Thyroid gland (tissue), 4 donors: ENCODE data around the gene CDH23. TPM values are rescaled to one million over a fixed set of nuclear protein-coding genes. Genes with fewer than 3 reads are reported as not detected.
A peak's percentile ranks its signal among the peaks of the same experiment; 100 is the strongest.

ENCODE experiments used
- DNase-seq, 2 donors: peaks; one replicate each; pipeline ENCODE4 v3.0.0-alpha.2; 2019
- H3K27ac ChIP-seq, 3 donors: fragments of 200-600 bp; sonication (generic); 1 replicate in 2 of 3; 2 replicates in 1 of 3; pipeline ENCODE4 v1.5.1; 2016 to 2019; ENCODE audit warnings: mild to moderate bottlenecking in 1 of 3, moderate library complexity in 1 of 3
- H3K27me3 ChIP-seq: fragments of 200-600 bp; sonication (generic); one replicate; pipeline ENCODE4 v1.5.1; 2019
- H3K36me3 ChIP-seq, 2 donors: fragments of 200-600 bp; sonication (generic); one replicate each; pipeline ENCODE4 v1.5.1; 2016 to 2019
- H3K4me1 ChIP-seq, 2 donors: fragments of 200-600 bp; sonication (generic); one replicate each; pipeline ENCODE4 v1.5.1; 2017 to 2019
- H3K4me3 ChIP-seq, 3 donors: fragments of 200-600 bp; sonication (generic); replicated peaks in 1 of 3; 1 replicate in 2 of 3; 2 replicates in 1 of 3; pipeline ENCODE4 v1.5.1; 2016; ENCODE audit warnings: mild to moderate bottlenecking in 1 of 3
- H3K9me3 ChIP-seq: fragments of 200-600 bp; sonication (generic); one replicate; pipeline ENCODE4 v1.5.1; 2017
- POLR2A ChIP-seq, 2 donors: fragments of 450-650 bp; IDR thresholded peaks; one replicate each; pipeline ENCODE4 v1.6.1; 2017; ENCODE audit warnings: antibody characterized with exemption in 2 of 2, mild to moderate bottlenecking in 2 of 2, moderate library complexity in 1 of 2
- WGBS, 2 donors: methylation state at CpG; one replicate each; pipeline ENCODE4 v1.1.5; 2017; 5-methylcytosine and 5-hydroxymethylcytosine counted together
- intact Hi-C: fragments of 100-400 bp; cut with DNase I; formaldehyde crosslinking; loops from one replicate; pipeline ENCODE4 v1.15.1; 2023
- total RNA-seq, 4 donors: library from RNA; depleted of rRNA; stranded (reverse); fragments of >200 nt; gene quantifications; one replicate each; pipeline ENCODE4 v1.2.3, GENCODE V29; 2016
- TF ChIP-seq, protein P1 (sequence below), 6 experiments: fragments of 200-600 bp in 3 of 6; fragments of 450-650 bp in 3 of 6; sonication (generic) in 3 of 6; IDR thresholded peaks; one replicate each; pipeline ENCODE4 v1.5.1; 2016 to 2019; ENCODE audit warnings: antibody characterized with exemption in 6 of 6, mild to moderate bottlenecking in 2 of 6, inconsistent platforms in 1 of 6, moderate library complexity in 1 of 6

CDH23 gene
- total RNA-seq, 4 donors from 2014 or later: 3.0 to 4.2 (median 3.9) TPM

DNA sequence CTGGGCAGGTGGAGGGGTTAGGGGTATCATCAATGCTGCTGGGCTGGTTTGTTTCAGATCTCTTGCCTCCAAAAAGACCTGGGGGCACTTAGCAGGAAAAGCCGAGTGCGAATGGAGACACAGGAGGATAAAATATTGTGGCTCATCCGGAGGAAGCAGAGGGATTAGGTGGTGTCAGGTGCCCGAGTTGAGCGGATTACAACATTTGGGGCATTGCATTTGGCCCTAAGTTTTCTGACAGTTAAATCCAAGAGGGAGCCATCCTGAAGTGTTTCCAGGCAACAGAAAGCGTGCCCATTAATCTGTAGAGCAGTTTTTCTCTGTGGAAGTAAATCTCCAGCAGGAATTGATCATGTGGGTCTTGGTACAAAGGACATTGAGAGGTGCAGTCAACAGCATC lies 85.9 kb downstream of the CDH23 start:
- Histone ChIP-seq H3K36me3 (no peaks in the 10 kb centered on the region), H3K27me3 (no peaks in the 10 kb centered on the region), H3K9me3 (no peaks in the 10 kb centered on the region), H3K4me3 (no peak overlapping the region), H3K27ac (no peak overlapping the region), H3K4me1 (no peaks in the 10 kb centered on the region)
- WGBS, 2 donors: 92% methylated on average over 6 of the region's 6 CpGs
- intact Hi-C loops: no loop called here
- no peak for TF ChIP-seq POLR2A (IDR thresholded peaks at IDR 0.05)
- TF ChIP-seq, protein P1, sequence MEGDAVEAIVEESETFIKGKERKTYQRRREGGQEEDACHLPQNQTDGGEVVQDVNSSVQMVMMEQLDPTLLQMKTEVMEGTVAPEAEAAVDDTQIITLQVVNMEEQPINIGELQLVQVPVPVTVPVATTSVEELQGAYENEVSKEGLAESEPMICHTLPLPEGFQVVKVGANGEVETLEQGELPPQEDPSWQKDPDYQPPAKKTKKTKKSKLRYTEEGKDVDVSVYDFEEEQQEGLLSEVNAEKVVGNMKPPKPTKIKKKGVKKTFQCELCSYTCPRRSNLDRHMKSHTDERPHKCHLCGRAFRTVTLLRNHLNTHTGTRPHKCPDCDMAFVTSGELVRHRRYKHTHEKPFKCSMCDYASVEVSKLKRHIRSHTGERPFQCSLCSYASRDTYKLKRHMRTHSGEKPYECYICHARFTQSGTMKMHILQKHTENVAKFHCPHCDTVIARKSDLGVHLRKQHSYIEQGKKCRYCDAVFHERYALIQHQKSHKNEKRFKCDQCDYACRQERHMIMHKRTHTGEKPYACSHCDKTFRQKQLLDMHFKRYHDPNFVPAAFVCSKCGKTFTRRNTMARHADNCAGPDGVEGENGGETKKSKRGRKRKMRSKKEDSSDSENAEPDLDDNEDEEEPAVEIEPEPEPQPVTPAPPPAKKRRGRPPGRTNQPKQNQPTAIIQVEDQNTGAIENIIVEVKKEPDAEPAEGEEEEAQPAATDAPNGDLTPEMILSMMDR (IDR thresholded peaks at IDR 0.05): no peak
- DNase-seq: no peak

DNA sequence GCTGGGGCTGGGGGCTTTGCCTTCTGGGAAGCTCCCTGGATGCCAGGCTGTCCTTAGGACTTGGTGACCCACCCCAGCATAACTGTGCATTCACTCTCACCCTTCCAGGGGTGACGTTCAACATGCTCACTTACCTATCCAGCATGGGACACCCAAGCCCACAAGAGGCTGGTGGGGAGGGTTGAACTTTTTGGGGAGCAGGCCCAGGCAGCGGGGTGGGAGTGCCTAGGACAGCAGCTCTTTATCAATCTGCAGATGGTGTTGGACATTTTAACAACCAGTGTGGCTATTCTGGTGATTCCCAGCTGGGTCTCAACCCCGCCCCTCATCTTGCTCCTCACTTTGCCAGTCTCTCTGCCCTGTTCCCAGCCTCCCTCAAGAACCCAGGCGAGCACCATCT lies 86.4 kb downstream of the CDH23 start:
- no peaks in the 10 kb centered on the region for H3K9me3 ChIP-seq
- no peaks in the 10 kb centered on the region for H3K27me3 ChIP-seq
- no peak for DNase-seq
- no peak for TF ChIP-seq POLR2A (IDR thresholded peaks at IDR 0.05)
- TF ChIP-seq, protein P1 (IDR thresholded peaks at IDR 0.05): no peak
- no peak overlapping the region for H3K4me3 ChIP-seq
- no peak overlapping the region for H3K27ac ChIP-seq
- WGBS, 2 donors: 94 to 97% methylated on average over 3 to 4 of the region's 4 CpGs
- H3K36me3 ChIP-seq: no peaks in the 10 kb centered on the region
- intact Hi-C loops: no loop called here
- no peaks in the 10 kb centered on the region for H3K4me1 ChIP-seq

GRCh38 chr10:71483885-71484751 lies 87.4 kb downstream of the CDH23 start:
- no peaks in the 10 kb centered on the region for H3K27me3 ChIP-seq
- 72 to 78% methylated on average over 18 to 22 of the region's 22 CpGs for WGBS, 2 donors
- no peak for TF ChIP-seq POLR2A (IDR thresholded peaks at IDR 0.05)
- TF ChIP-seq, protein P1 (IDR thresholded peaks at IDR 0.05): no peak
- H3K9me3 ChIP-seq: no peaks in the 10 kb centered on the region
- no peaks in the 10 kb centered on the region for H3K4me1 ChIP-seq
- no peaks in the 10 kb centered on the region for H3K36me3 ChIP-seq
- intact Hi-C loops: no loop called here
- no peak overlapping the region for H3K4me3 ChIP-seq
- DNase-seq: no peak
- H3K27ac ChIP-seq: no peak overlapping the region

- Histone ChIP-seq H3K27me3 (no peaks in the 10 kb centered on the region), H3K4me1 (no peaks in the 10 kb centered on the region), H3K36me3 (no peaks in the 10 kb centered on the region), H3K4me3 (no peak overlapping the region), H3K27ac (no peak overlapping the region), H3K9me3 (no peaks in the 10 kb centered on the region)
- no peak for TF ChIP-seq POLR2A (IDR thresholded peaks at IDR 0.05)
- TF ChIP-seq, protein P1 (IDR thresholded peaks at IDR 0.05): peak in 4 of 6 experiments; percentile 24 to 46 (median 31)
- intact Hi-C loops: no loop called here
- 38% methylated on average over 4 to 6 of the region's 6 CpGs for WGBS, 2 donors
- DNase-seq: peak; percentile 49 to 53
Observed at GRCh38 chr10:71486484-71487114, 89.9 kb downstream of the CDH23 start.

- Histone ChIP-seq H3K4me3 (no peak overlapping the region), H3K9me3 (no peaks in the 10 kb centered on the region), H3K27me3 (no peaks in the 10 kb centered on the region), H3K27ac (no peak overlapping the region), H3K4me1 (no peaks in the 10 kb centered on the region), H3K36me3 (no peaks in the 10 kb centered on the region)
- DNase-seq: no peak
- intact Hi-C loops: no loop called here
- no peak for TF ChIP-seq POLR2A (IDR thresholded peaks at IDR 0.05)
- TF ChIP-seq, protein P1 (IDR thresholded peaks at IDR 0.05): no peak
- 100% methylated on average over 1 of the region's 1 CpG for WGBS, 2 donors
Observed at GRCh38 chr10:71487726-71488125, 91.0 kb downstream of the CDH23 start.
